Spleen (tissue), 11 donors: Measurements from ENCODE around the gene PRKG1. TPM values are rescaled to one million over a fixed set of nuclear protein-coding genes. Genes with fewer than 3 reads are reported as not detected.

Source experiments
- DNase-seq: peaks from one replicate; pipeline ENCODE4 v3.0.0-alpha.2; 2020
- H3K27ac ChIP-seq, 8 donors: fragments of 200-600 bp; sonication (generic) in 7 of 8; 1 replicate in 4 of 8; 2 replicates in 4 of 8; pipeline versions ENCODE4 v1.5.0 to v1.8.0; 2016 to 2021; ENCODE audit warnings: inconsistent platforms in 4 of 8, mild to moderate bottlenecking in 4 of 8, moderate library complexity in 1 of 8
- H3K27me3 ChIP-seq, 7 donors: fragments of 200-600 bp; sonication (generic) in 6 of 7; replicated peaks in 1 of 7; 1 replicate in 4 of 7; 2 replicates in 3 of 7; pipeline versions ENCODE4 v1.5.0 to v1.8.0; 2016 to 2021; ENCODE audit warnings: inconsistent platforms in 3 of 7, mild to moderate bottlenecking in 1 of 7
- H3K36me3 ChIP-seq, 6 donors: fragments of 200-600 bp; sonication (generic) in 5 of 6; 1 replicate in 4 of 6; 2 replicates in 2 of 6; pipeline versions ENCODE4 v1.5.0 to v1.8.0; 2016 to 2021; ENCODE audit warnings: inconsistent platforms in 2 of 6
- H3K4me1 ChIP-seq, 6 donors: fragments of 200-600 bp; sonication (generic) in 5 of 6; 1 replicate in 3 of 6; 2 replicates in 3 of 6; pipeline versions ENCODE4 v1.5.0 to v1.8.0; 2016 to 2021; ENCODE audit warnings: inconsistent platforms in 3 of 6
- H3K4me3 ChIP-seq, 8 donors: fragments of 200-600 bp; sonication (generic) in 7 of 8; 1 replicate in 4 of 8; 2 replicates in 4 of 8; pipeline versions ENCODE4 v1.5.0 to v1.8.0; 2016 to 2021; ENCODE audit warnings: inconsistent platforms in 4 of 8, mild to moderate bottlenecking in 4 of 8, moderate library complexity in 2 of 8
- H3K9me3 ChIP-seq, 8 donors: fragments of 200-600 bp; sonication (generic) in 7 of 8; 1 replicate in 4 of 8; 2 replicates in 4 of 8; pipeline versions ENCODE4 v1.5.0 to v1.8.0; 2016 to 2021; ENCODE audit warnings: inconsistent platforms in 4 of 8
- CTCF ChIP-seq, 11 experiments: fragments of 200-600 bp in 7 of 11; fragments of 450-650 bp in 4 of 11; sonication (generic) in 4 of 11; IDR thresholded peaks in 8 of 11; conservative IDR thresholded peaks in 3 of 11; 1 replicate in 7 of 11; 2 replicates in 4 of 11; pipeline versions ENCODE4 v1.4.0 to v1.8.0; 2016 to 2021; ENCODE audit warnings: antibody characterized with exemption in 11 of 11, inconsistent platforms in 4 of 11, mild to moderate bottlenecking in 1 of 11
- POLR2A ChIP-seq, 3 donors: fragments of 450-650 bp; IDR thresholded peaks; one replicate each; pipeline ENCODE4 v1.5.1; 2017; ENCODE audit warnings: antibody characterized with exemption in 3 of 3, mild to moderate bottlenecking in 1 of 3
- POLR2AphosphoS5 ChIP-seq, 3 donors: sonication (generic); formaldehyde crosslinking; IDR thresholded peaks; one replicate each; pipeline ENCODE4 v1.5.1; 2017; ENCODE audit warnings: antibody characterized with exemption in 3 of 3
- WGBS, 5 donors: extraction: QIAGEN DNeasy Blood & Tissue Kit in 3 of 5; methylation state at CpG; one replicate each; pipeline versions ENCODE4 v1.1.5 to v1.1.7; 2013 to 2018; 5-methylcytosine and 5-hydroxymethylcytosine counted together
- intact Hi-C: fragments of 100-400 bp; cut with DNase I; formaldehyde crosslinking; loops from one replicate; pipeline ENCODE4 v1.15.0; 2023; ENCODE audit warnings: low total_unique reads
- polyA plus RNA-seq, 3 donors: library from polyadenylated mRNA; stranded (reverse); fragments of 200-250 nt; gene quantifications; one replicate each; pipeline ENCODE4 v1.2.1, GENCODE V29; 2013
- total RNA-seq, 7 donors: library from RNA; depleted of rRNA in 3 of 7; stranded (reverse); fragments of >200 nt in 3 of 7; fragmentation: NEBNext Ultra II Directional in 4 of 7; extraction: Animal tissue kit (Norgen Biotek cat#: 25700) in 4 of 7; gene quantifications; one replicate each; pipeline versions ENCODE4 v1.1.0 to v1.2.1, GENCODE V29; 2016 to 2021
- donor health status: healthy with polysubstance abuse.
- donor health status: DM: no; HTN: no; CAD: no; lungs with moderate emphysema.
- donor health status: DM: no; HTN: no; CAD: no.
- donor health status: Bipolar disorder and iron deficiency.
- donor health status: healthy.
- donor health status: DM: no; HTN: no; CAD: no.
- donor health status: DM: yes; HTN: yes; CAD: no.

The PRKG1 gene
- total and polyA plus RNA-seq, 10 donors = 0.65 to 10.5 (median 7.2) TPM

GRCh38 chr10:51313773-51314478, 239.6 kb downstream of the PRKG1 start:
- no peaks in the 10 kb centered on the region for H3K27me3 ChIP-seq
- H3K4me3 ChIP-seq = no peak overlapping the region
- no peak overlapping the region for H3K27ac ChIP-seq
- no peaks in the 10 kb centered on the region for H3K4me1 ChIP-seq
- intact Hi-C loops = no loop called here
- H3K36me3 ChIP-seq = no peaks in the 10 kb centered on the region
- 63 to 74% (median 67%) methylated on average over 3 of the region's 3 CpGs for WGBS, 5 donors
- H3K9me3 ChIP-seq = no peaks in the 10 kb centered on the region
- TF ChIP-seq CTCF (IDR thresholded peaks at IDR 0.05 in 8 of 11, conservative IDR thresholded peaks at IDR 0.05 in 3 of 11) = no peak
- TF ChIP-seq POLR2AphosphoS5 (IDR thresholded peaks at IDR 0.05) = no peak
- no peak for TF ChIP-seq POLR2A (IDR thresholded peaks at IDR 0.05)
- DNase-seq = no peak

- 77 to 91% (median 84%) methylated on average over 1 of the region's 1 CpG for WGBS, 5 donors
- TF ChIP-seq POLR2A (IDR thresholded peaks at IDR 0.05) (no peak), POLR2AphosphoS5 (IDR thresholded peaks at IDR 0.05) (no peak), CTCF (IDR thresholded peaks at IDR 0.05 in 8 of 11, conservative IDR thresholded peaks at IDR 0.05 in 3 of 11) (no peak)
- DNase-seq = no peak
- Histone ChIP-seq H3K4me1 (no peaks in the 10 kb centered on the region), H3K27me3 (no peaks in the 10 kb centered on the region), H3K27ac (no peak overlapping the region), H3K36me3 (no peaks in the 10 kb centered on the region), H3K9me3 (no peaks in the 10 kb centered on the region), H3K4me3 (no peak overlapping the region)
- intact Hi-C loops = no loop called here
Measured at GRCh38 chr10:51314481-51314880, 240.2 kb downstream of the PRKG1 start.

GRCh38 chr10:51318399-51319172, 244.3 kb downstream of the PRKG1 start:
- intact Hi-C loops = no loop called here
- Histone ChIP-seq H3K27ac (no peak overlapping the region), H3K4me3 (no peak overlapping the region), H3K4me1 (no peaks in the 10 kb centered on the region), H3K36me3 (no peaks in the 10 kb centered on the region), H3K9me3 (no peaks in the 10 kb centered on the region), H3K27me3 (no peaks in the 10 kb centered on the region)
- TF ChIP-seq POLR2AphosphoS5 (IDR thresholded peaks at IDR 0.05) (no peak), POLR2A (IDR thresholded peaks at IDR 0.05) (no peak), CTCF (IDR thresholded peaks at IDR 0.05 in 8 of 11, conservative IDR thresholded peaks at IDR 0.05 in 3 of 11) (no peak)
- DNase-seq = no peak
- 58 to 78% (median 76%) methylated on average over 2 of the region's 2 CpGs for WGBS, 5 donors

- no peak for DNase-seq
- Histone ChIP-seq H3K9me3 (no peaks in the 10 kb centered on the region), H3K36me3 (no peaks in the 10 kb centered on the region), H3K27me3 (no peaks in the 10 kb centered on the region), H3K4me1 (no peaks in the 10 kb centered on the region), H3K27ac (no peak overlapping the region), H3K4me3 (no peak overlapping the region)
- WGBS, 5 donors = 43 to 66% (median 59%) methylated on average over 1 of the region's 1 CpG
- intact Hi-C loops = no loop called here
- TF ChIP-seq CTCF (IDR thresholded peaks at IDR 0.05 in 8 of 11, conservative IDR thresholded peaks at IDR 0.05 in 3 of 11) (no peak), POLR2AphosphoS5 (IDR thresholded peaks at IDR 0.05) (no peak), POLR2A (IDR thresholded peaks at IDR 0.05) (no peak)
Measured at GRCh38 chr10:51319173-51319435, 244.8 kb downstream of the PRKG1 start.
